Neutrophil (primary cell): ENCODE measurements around the gene KIF26A.

Experiments
- H3K27ac ChIP-seq: fragments of 200-600 bp; sonication (generic); 2 replicates; pipeline ENCODE4 v1.5.1; 2016; ENCODE audit warnings: mild to moderate bottlenecking, moderate library complexity
- H3K27me3 ChIP-seq: fragments of 200-600 bp; sonication (generic); 2 replicates; pipeline ENCODE4 v1.6.0; 2016; ENCODE audit warnings: mild to moderate bottlenecking
- H3K36me3 ChIP-seq: fragments of 200-600 bp; sonication (generic); 2 replicates; pipeline ENCODE4 v1.5.1; 2017
- H3K4me1 ChIP-seq, 2 experiments: fragments of 200-600 bp in 1 of 2; sonication (generic) in 1 of 2; 1 replicate in 1 of 2; 2 replicates in 1 of 2; pipeline versions ENCODE4 v1.5.1 to v1.6.1; 2013 to 2016; ENCODE audit warnings: low read depth in 1 of 2, low read length in 1 of 2, mild to moderate bottlenecking in 1 of 2, moderate library complexity in 1 of 2; ENCODE audit not compliant: control insufficient read depth in 1 of 2, insufficient read depth in 1 of 2
- H3K4me3 ChIP-seq, 2 experiments: fragments of 200-600 bp in 1 of 2; sonication (generic) in 1 of 2; 1 replicate in 1 of 2; 2 replicates in 1 of 2; pipeline ENCODE4 v1.5.1; 2013 to 2016; ENCODE audit warnings: low read depth in 1 of 2, low read length in 1 of 2, mild to moderate bottlenecking in 1 of 2, moderate library complexity in 1 of 2
- H3K9me3 ChIP-seq: fragments of 200-600 bp; sonication (generic); 2 replicates; pipeline ENCODE4 v1.5.1; 2016
- TF ChIP-seq, protein P1 (sequence below): fragments of 200-600 bp; sonication (generic); IDR thresholded peaks from 2 replicates; pipeline ENCODE4 v1.5.1; 2016; ENCODE audit warnings: antibody characterized with exemption

The KIF26A gene

GRCh38 chr14:104107611-104108569, 30.5 kb upstream of the KIF26A start:
- Histone ChIP-seq H3K27me3 (no peaks in the 10 kb centered on the region), H3K9me3 (no peaks in the 10 kb centered on the region), H3K4me3 (no peak overlapping the region), H3K36me3 (no peaks in the 10 kb centered on the region), H3K4me1 (no peaks in the 10 kb centered on the region), H3K27ac (no peak overlapping the region)
- TF ChIP-seq, protein P1, sequence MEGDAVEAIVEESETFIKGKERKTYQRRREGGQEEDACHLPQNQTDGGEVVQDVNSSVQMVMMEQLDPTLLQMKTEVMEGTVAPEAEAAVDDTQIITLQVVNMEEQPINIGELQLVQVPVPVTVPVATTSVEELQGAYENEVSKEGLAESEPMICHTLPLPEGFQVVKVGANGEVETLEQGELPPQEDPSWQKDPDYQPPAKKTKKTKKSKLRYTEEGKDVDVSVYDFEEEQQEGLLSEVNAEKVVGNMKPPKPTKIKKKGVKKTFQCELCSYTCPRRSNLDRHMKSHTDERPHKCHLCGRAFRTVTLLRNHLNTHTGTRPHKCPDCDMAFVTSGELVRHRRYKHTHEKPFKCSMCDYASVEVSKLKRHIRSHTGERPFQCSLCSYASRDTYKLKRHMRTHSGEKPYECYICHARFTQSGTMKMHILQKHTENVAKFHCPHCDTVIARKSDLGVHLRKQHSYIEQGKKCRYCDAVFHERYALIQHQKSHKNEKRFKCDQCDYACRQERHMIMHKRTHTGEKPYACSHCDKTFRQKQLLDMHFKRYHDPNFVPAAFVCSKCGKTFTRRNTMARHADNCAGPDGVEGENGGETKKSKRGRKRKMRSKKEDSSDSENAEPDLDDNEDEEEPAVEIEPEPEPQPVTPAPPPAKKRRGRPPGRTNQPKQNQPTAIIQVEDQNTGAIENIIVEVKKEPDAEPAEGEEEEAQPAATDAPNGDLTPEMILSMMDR, result no peak

- peaks cover 6% of the 10 kb centered on the region for H3K27me3 ChIP-seq
- TF ChIP-seq, protein P1, result no peak
- H3K9me3 ChIP-seq, result no peaks in the 10 kb centered on the region
- H3K36me3 ChIP-seq, result no peaks in the 10 kb centered on the region
- no peaks in the 10 kb centered on the region for H3K4me1 ChIP-seq
- H3K4me3 ChIP-seq, result no peak overlapping the region
- H3K27ac ChIP-seq, result no peak overlapping the region
Observed at GRCh38 chr14:104108570-104109541, 29.5 kb upstream of the KIF26A start.

DNA sequence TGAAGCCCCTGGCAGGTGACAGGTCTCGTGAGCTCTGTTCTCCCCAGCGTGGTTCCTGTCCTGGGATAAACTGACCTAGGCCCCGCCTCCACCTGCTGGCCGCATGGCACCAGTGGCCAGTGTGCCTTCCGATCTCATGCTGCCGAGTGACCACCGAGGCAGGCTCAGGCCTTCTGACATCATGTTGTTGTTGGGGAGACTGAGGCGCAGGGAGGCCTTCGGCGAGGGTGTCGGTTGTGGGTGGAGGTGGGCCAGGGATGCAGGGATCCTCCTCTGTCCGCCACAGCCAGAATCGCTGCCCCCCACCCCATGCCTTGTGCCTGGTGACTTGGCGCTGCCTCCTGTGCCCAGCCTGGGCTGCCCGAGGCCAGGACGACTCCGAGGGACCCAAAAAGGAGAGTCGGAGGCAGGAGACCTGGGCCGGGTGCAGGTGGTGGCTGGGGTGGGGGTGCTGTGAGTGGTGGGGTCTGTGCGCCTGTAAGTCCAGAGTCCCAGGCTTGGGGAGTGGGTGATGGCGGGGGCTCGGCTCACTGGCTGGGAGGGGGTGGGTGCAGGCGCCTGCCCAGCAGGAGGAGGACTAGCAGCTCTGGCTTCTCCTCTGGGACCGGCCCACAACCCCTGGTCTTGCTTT, 28.5 kb upstream of the KIF26A start:
- no peak overlapping the region for H3K27ac ChIP-seq
- peaks cover 16% of the 10 kb centered on the region for H3K27me3 ChIP-seq
- H3K4me1 ChIP-seq, result no peaks in the 10 kb centered on the region
- H3K36me3 ChIP-seq, result no peaks in the 10 kb centered on the region
- TF ChIP-seq, protein P1, result no peak
- no peaks in the 10 kb centered on the region for H3K9me3 ChIP-seq
- H3K4me3 ChIP-seq, result no peak overlapping the region

DNA sequence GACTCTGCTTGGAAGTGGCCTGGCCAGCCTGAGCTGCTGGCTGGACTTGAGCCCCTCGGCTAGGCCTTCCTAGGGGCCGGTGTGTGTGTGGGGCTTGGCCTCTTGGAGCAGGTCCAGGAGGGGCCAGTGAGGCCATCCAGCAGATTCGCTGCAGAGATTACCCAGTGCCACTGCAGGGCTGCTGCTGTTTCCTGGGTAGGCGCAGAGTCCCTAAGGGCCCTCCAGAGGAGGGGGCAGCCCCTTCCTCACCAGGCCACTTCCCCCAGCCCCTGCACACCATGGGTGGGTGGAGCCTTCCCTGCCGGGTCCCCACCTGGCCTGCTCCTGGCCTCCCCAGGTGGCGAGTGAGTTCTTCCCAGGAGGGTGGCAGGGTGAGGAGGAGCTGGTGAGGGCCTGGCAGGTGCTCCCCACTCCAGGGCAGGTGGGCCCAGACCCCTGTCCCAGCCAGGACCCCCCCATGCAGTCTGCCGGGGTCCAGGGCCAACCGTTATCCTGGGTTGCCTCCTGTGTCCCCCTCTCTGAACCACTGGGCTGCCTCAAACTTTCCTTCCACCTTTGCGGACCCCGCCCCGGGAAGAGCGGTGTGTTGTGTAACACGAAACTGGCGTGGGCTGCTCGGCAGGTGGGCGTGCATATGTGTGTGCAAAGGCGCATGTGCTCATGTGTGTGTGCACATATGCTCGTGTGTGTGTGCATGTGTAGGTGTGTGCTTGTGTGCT, 27.7 kb upstream of the KIF26A start:
- peaks cover 24% of the 10 kb centered on the region for H3K27me3 ChIP-seq
- H3K9me3 ChIP-seq, result no peaks in the 10 kb centered on the region
- TF ChIP-seq, protein P1, result no peak

More for the DNA sequence above, 27.7 kb upstream of the KIF26A start:
- Histone ChIP-seq H3K4me3 (no peak overlapping the region), H3K4me1 (no peaks in the 10 kb centered on the region), H3K36me3 (no peaks in the 10 kb centered on the region), H3K27ac (no peak overlapping the region)
